ENCODE results near the gene HIVEP1.

DNA sequence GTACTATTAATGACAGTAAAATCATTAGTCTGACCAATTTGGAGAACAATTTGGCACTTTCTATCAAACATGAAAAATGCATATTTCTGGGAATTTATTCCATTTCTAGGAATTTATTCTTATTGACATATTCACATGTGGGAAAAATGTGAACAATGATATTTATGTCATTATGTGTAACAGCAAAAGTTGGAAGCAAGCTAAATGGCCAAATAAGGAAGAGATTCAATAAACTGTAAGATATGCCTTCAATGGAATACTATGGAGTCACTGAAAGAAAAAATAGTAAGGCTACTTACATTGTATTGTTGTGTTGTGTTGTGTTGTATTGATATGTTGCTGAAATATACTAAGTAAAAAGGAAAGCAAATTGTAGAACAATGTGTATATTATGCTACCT lies 177.5 kb downstream of the HIVEP1 start:
- TF ChIP-seq CTCF (IDR thresholded peaks at IDR 0.05; ENCODE audit: low read depth, low read length) (no peak), EZH2phosphoT487 (IDR thresholded peaks at IDR 0.05; ENCODE audit: low read depth) (no peak)
